ENCODE measurements around the gene NPR3. TPM values are rescaled to one million over a fixed set of nuclear protein-coding genes. Genes with fewer than 3 reads are reported as not detected.

The NPR3 gene
- polyA plus RNA-seq, 1 donor (not counting 4 experiments of a cell fraction or from before 2014, with no cell fraction given): 0.12 TPM

GRCh38 chr5:32794086-32794485, 83.0 kb downstream of the NPR3 start:
- Histone ChIP-seq H3K27ac (ENCODE audit: control insufficient read depth, insufficient read depth, low read length) (no peak overlapping the region), H3K9ac (ENCODE audit: control insufficient read depth, extremely low read depth, insufficient read depth, low read length) (no peak overlapping the region), H3K36me3 (ENCODE audit: control insufficient read depth in 2 of 2, extremely low read depth in 1 of 2, insufficient read depth in 2 of 2, low read length in 2 of 2) (no peaks in the 10 kb centered on the region), H4K20me1 (ENCODE audit: control insufficient read depth, extremely low read depth, insufficient read depth, low read length) (no peaks in the 10 kb centered on the region), H3K9me3 (ENCODE audit: control insufficient read depth, low read depth, low read length) (no peaks in the 10 kb centered on the region), H3K27me3 (ENCODE audit: control insufficient read depth, extremely low read depth, insufficient read depth, low read length) (no peaks in the 10 kb centered on the region), H3K9me1 (ENCODE audit: control insufficient read depth, extremely low read depth, insufficient read depth, low read length) (no peaks in the 10 kb centered on the region), H3K4me3 (ENCODE audit: control insufficient read depth in 2 of 3, extremely low read depth in 1 of 3, insufficient read depth in 2 of 3, low read depth in 1 of 3, low read length in 3 of 3) (no peak overlapping the region), H2AFZ (ENCODE audit: control insufficient read depth, low read length) (no peak overlapping the region), H3K4me1 (ENCODE audit: control insufficient read depth, extremely low read depth, insufficient read depth, low read length) (peaks cover 12% of the 10 kb centered on the region), H3K4me2 (ENCODE audit: control insufficient read depth, extremely low read depth, insufficient read depth, low read depth, low read length) (no peak overlapping the region), H3K79me2 (ENCODE audit: control insufficient read depth, insufficient read depth, low read length) (no peaks in the 10 kb centered on the region)
- FAIRE-seq (no peak), DNase-seq (ENCODE audit: low read depth, low spot score) (no peak)
- dilution Hi-C loops (cut with MboI; ENCODE audit: extremely low pct_ligation_motif_present, low sequenced_read_pairs): no loop called here
- peak in 2 of 3 experiments; percentile 45 to 60 for TF ChIP-seq CTCF (optimal IDR thresholded peaks at IDR 0.05 in 1 of 3, IDR thresholded peaks at IDR 0.05 in 1 of 3, conservative IDR thresholded peaks at IDR 0.05 in 1 of 3; ENCODE audit: extremely low read depth in 1 of 3, insufficient read depth in 2 of 3, low read length in 3 of 3)
- TF ChIP-seq EZH2 (IDR thresholded peaks at IDR 0.05; ENCODE audit: low read length): no peak

GRCh38 chr5:32802764-32803163, 91.6 kb downstream of the NPR3 start:
- Histone ChIP-seq H3K27ac (ENCODE audit: control insufficient read depth, insufficient read depth, low read length) (no peak overlapping the region), H3K9ac (ENCODE audit: control insufficient read depth, extremely low read depth, insufficient read depth, low read length) (no peak overlapping the region), H2AFZ (ENCODE audit: control insufficient read depth, low read length) (no peak overlapping the region), H3K36me3 (ENCODE audit: control insufficient read depth in 2 of 2, extremely low read depth in 1 of 2, insufficient read depth in 2 of 2, low read length in 2 of 2) (no peaks in the 10 kb centered on the region), H3K4me3 (ENCODE audit: control insufficient read depth in 2 of 3, extremely low read depth in 1 of 3, insufficient read depth in 2 of 3, low read depth in 1 of 3, low read length in 3 of 3) (no peak overlapping the region), H3K4me1 (ENCODE audit: control insufficient read depth, extremely low read depth, insufficient read depth, low read length) (no peaks in the 10 kb centered on the region), H3K79me2 (ENCODE audit: control insufficient read depth, insufficient read depth, low read length) (no peaks in the 10 kb centered on the region), H3K9me3 (ENCODE audit: control insufficient read depth, low read depth, low read length) (no peaks in the 10 kb centered on the region), H3K27me3 (ENCODE audit: control insufficient read depth, extremely low read depth, insufficient read depth, low read length) (no peaks in the 10 kb centered on the region), H4K20me1 (ENCODE audit: control insufficient read depth, extremely low read depth, insufficient read depth, low read length) (no peaks in the 10 kb centered on the region), H3K4me2 (ENCODE audit: control insufficient read depth, extremely low read depth, insufficient read depth, low read depth, low read length) (no peak overlapping the region), H3K9me1 (ENCODE audit: control insufficient read depth, extremely low read depth, insufficient read depth, low read length) (no peaks in the 10 kb centered on the region)
- DNase-seq (ENCODE audit: low read depth, low spot score): no peak
- dilution Hi-C loops (cut with MboI; ENCODE audit: extremely low pct_ligation_motif_present, low sequenced_read_pairs): no loop called here
- no peak for TF ChIP-seq EZH2 (IDR thresholded peaks at IDR 0.05; ENCODE audit: low read length)
- no peak for TF ChIP-seq CTCF (optimal IDR thresholded peaks at IDR 0.05 in 1 of 3, IDR thresholded peaks at IDR 0.05 in 1 of 3, conservative IDR thresholded peaks at IDR 0.05 in 1 of 3; ENCODE audit: extremely low read depth in 1 of 3, insufficient read depth in 2 of 3, low read length in 3 of 3)
- FAIRE-seq: no peak

Measured in keratinocyte (primary cell).